Myometrial cell (primary cell): ENCODE results near the gene GTF2H2. TPM values are rescaled to one million over a fixed set of nuclear protein-coding genes. Genes with fewer than 3 reads are reported as not detected.

Experiments
- total RNA-seq: library from RNA; depleted of rRNA; stranded (reverse); fragments of >200 nt; gene quantifications from 2 replicates; pipeline ENCODE4 v1.2.3, GENCODE V29; 2015

GTF2H2 gene
- total RNA-seq = 17.9 and 20.8 TPM in 2 replicates

DNA sequence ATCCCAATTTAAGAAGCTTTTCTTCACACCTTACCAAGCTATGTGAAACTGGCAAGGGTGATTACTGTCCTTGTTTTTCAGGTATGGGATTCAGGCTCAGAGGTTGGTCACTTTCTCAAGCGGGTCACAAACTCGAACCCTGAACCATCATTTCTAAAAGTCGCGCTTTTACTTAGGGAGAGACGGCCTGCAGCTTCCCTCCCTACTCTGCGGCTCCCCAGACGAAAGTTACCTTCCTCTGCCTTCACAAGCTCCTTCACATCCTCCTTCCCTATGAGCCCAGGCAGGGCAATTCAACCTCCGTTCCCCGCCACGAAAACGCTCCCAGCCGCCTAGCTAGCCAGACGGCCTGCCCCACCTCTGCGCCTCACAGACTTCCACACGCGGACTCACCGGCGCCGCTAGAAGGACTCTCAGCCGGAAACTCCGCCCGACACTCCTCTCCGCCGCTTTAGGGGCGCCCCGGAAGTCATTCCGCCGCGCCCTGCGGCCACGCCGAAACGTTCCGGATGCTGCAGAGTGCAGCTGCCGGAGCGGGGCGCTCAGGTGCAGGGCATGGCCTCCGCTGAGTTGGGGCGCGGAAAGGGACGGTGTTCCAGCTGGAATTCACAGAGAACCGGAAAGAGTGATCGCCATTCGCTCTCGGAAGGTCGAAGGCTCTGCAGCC, at the start of gene GTF2H2:
TSS of gene GTF2H2 (minus strand) at position 415 of the 667 bp plus-strand sequence. CDS start 4,913 bp downstream, outside the sequence.

DNA sequence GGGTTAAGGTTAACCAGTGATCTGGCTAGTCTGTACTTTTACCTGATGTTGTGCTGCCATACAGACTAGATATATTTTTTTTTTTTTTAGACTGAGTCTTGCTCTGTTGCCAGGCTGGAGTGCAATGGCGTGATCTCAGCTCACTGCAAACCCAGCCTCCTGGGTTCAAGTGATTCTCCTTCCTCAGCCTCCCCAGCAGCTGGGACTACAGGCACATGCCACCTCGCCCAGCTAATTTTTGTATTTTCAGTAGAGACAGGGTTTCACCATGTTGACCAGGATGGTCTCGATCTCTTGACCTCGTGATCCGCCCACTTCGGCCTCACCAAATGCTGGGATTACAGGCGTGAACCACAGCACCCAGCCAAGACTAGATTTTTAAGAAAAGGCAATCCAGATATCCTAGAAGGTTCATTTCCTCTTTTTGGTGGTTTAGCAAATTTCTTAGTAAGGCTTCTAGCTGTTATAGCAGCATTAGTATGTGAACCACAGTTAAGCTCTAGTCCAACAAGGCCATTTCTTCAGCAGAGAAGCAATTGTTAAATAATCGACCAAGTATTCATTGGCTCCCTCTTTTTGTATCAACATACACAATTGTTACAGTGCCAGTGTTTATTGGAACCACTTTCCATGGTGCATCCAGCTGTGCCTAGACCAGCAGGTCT, 42.1 kb downstream of the GTF2H2 start, which contains the start of gene NAIP:
TSS of gene NAIP (minus strand) at position 51 of the 665 bp plus-strand sequence. CDS start 12,424 bp downstream, outside the sequence.

Other genes starting within 250 kb of the GTF2H2 start
- gene SERF1A, start 167.0 kb downstream of the GTF2H2 start, total RNA-seq = 0.29 and 16.5 TPM in 2 replicates
- 15.9 and 33.0 TPM in 2 replicates for gene SMN1, start 142.6 kb downstream of the GTF2H2 start, total RNA-seq
- 0.29 and 0.89 TPM in 2 replicates for gene NAIP, start 42.3 kb downstream of the GTF2H2 start, total RNA-seq